NOMO-1 (cell line): ENCODE data around the gene SLC6A18.
"Not testable (repeated sequence)": the region's sequence is repeated elsewhere in the genome, so short reads cannot be mapped to it uniquely, and the experiment has no call there.

ENCODE experiments used
- DNase-seq, 2 experiments: peaks; one replicate each; lab custom pipeline; 2025; ENCODE audit not compliant: unreplicated experiment in 2 of 2; lab: John Stamatoyannopoulos, UW

SLC6A18 gene

GRCh38 chr5:1249366-1250280 lies 24.4 kb downstream of the SLC6A18 start:
- no peak for DNase-seq

- DNase-seq, result no peak
These were observed 26.7 kb downstream of the SLC6A18 start for GRCh38 chr5:1251678-1252580.

GRCh38 chr5:1252681-1253080 lies 27.5 kb downstream of the SLC6A18 start:
- DNase-seq, result no peak

- no peak for DNase-seq
These were observed 28.4 kb downstream of the SLC6A18 start for GRCh38 chr5:1253456-1254105.

GRCh38 chr5:1254196-1254595 lies 29.0 kb downstream of the SLC6A18 start:
- no peak for DNase-seq

GRCh38 chr5:1255081-1255561 lies 29.9 kb downstream of the SLC6A18 start:
- peak in 1 of 2 experiments; percentile 33 for DNase-seq

GRCh38 chr5:1256776-1257175 lies 31.6 kb downstream of the SLC6A18 start:
- DNase-seq, result no peak

- DNase-seq, result no peak
These were observed 32.2 kb downstream of the SLC6A18 start for GRCh38 chr5:1257363-1257762.

GRCh38 chr5:1257841-1258240 lies 32.7 kb downstream of the SLC6A18 start:
- no peak for DNase-seq

GRCh38 chr5:1259806-1260480 lies 34.8 kb downstream of the SLC6A18 start:
- DNase-seq, result no peak

GRCh38 chr5:1261643-1262042 lies 36.5 kb downstream of the SLC6A18 start:
- DNase-seq, result no peak

GRCh38 chr5:1262381-1262780 lies 37.2 kb downstream of the SLC6A18 start:
- no peak for DNase-seq

- no peak for DNase-seq
These were observed 39.0 kb downstream of the SLC6A18 start for GRCh38 chr5:1264211-1264610.

- no peak for DNase-seq
These were observed 39.8 kb downstream of the SLC6A18 start for GRCh38 chr5:1265026-1265425.

- no peak for DNase-seq
These were observed 40.6 kb downstream of the SLC6A18 start for GRCh38 chr5:1265461-1266455.

- DNase-seq, result no peak
These were observed 41.6 kb downstream of the SLC6A18 start for GRCh38 chr5:1266791-1267190.

- DNase-seq, result not testable (repeated sequence)
These were observed 42.3 kb downstream of the SLC6A18 start for GRCh38 chr5:1267464-1267863.

GRCh38 chr5:1268056-1268455 lies 42.9 kb downstream of the SLC6A18 start:
- no peak for DNase-seq

GRCh38 chr5:1268666-1269065 lies 43.5 kb downstream of the SLC6A18 start:
- DNase-seq, result no peak
